Urinary bladder (tissue), 4 donors: ENCODE data around the gene PARVA. TPM values are rescaled to one million over a fixed set of nuclear protein-coding genes. Genes with fewer than 3 reads are reported as not detected.

Experiments used
- DNase-seq: peaks from one replicate; pipeline ENCODE4 v3.0.0-alpha.2; 2015; ENCODE audit errors: extremely low spot score
- H3K27ac ChIP-seq: one replicate; pipeline ENCODE4 v1.5.1; 2013; ENCODE audit warnings: low read depth, mild to moderate bottlenecking, moderate library complexity
- H3K36me3 ChIP-seq: one replicate; pipeline ENCODE4 v1.6.1; 2013; ENCODE audit warnings: mild to moderate bottlenecking, moderate library complexity; ENCODE audit not compliant: insufficient read depth
- H3K4me1 ChIP-seq: one replicate; pipeline ENCODE4 v1.6.1; 2013; ENCODE audit warnings: mild to moderate bottlenecking, moderate library complexity; ENCODE audit not compliant: insufficient read depth
- H3K4me3 ChIP-seq: one replicate; pipeline ENCODE4 v1.5.1; 2013; ENCODE audit warnings: low read depth, low read length
- WGBS: extraction: QIAGEN DNeasy Blood & Tissue Kit; methylation state at CpG from one replicate; pipeline ENCODE4 v1.1.7; 2013; 5-methylcytosine and 5-hydroxymethylcytosine counted together
- polyA plus RNA-seq: library from polyadenylated mRNA; stranded (reverse); fragments of 200-250 nt; gene quantifications from one replicate; pipeline ENCODE4 v1.2.3, GENCODE V29; 2013
- total RNA-seq: library from RNA; depleted of rRNA; stranded (reverse); fragments of >200 nt; gene quantifications from one replicate; pipeline ENCODE4 v1.2.3, GENCODE V29; 2014
- donor health status: healthy with polysubstance abuse.
- donor health status: healthy.

The PARVA gene
- total and polyA plus RNA-seq, 2 donors: 69.8 to 128 TPM

DNA sequence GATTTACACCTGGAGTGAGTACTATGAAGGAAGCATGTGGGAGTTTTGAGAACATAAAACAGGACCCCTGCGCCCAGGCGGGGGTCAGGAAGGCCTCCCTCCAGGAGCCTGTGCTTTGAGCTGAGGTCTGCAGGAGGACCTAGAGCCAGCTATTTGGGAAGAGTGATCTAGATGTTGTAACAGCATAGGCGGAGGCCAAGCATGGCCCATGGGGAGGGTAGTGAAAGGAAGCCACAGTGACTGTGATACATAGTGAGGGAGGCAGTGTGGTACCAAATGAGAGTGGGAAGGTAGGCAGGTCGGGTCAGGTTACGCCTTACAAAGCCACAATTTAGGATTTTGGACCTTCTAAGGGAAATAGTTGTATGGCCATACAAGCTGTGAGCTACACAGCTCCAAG, 147.5 kb downstream of the PARVA start:
- Histone ChIP-seq H3K27ac (no peak overlapping the region), H3K4me3 (no peak overlapping the region), H3K36me3 (no peaks in the 10 kb centered on the region), H3K4me1 (no peaks in the 10 kb centered on the region)
- no peak for DNase-seq
- 78% methylated on average over 5 of the region's 5 CpGs for WGBS

DNA sequence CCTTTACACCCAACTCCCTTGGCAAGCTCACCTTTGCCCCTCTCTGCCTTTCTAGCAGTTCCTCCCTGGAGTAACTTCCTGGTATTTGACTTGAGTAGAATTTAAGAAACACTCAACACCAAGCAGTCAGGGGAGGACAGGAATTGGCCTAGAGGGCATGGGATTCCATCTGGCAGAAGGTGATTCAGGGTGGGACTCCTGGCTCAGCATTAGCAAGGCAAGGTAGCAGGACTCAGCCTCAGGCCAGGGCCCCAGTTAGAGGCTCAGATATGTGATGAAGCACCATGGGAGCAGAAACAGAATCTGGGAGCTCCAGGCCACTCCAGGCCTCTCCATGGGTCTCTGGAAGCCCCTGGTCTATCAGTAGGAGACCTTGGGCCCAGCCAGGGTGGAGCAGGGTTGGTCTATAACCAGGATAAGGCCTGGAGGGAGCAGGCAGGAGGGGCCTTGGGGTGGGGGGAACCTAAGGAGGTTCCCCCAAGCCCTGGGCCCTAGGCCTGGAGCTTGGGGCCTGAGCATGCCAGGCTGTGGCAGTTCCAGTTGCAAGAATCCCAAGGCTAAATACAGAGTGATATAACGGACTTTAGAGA, 148.2 kb downstream of the PARVA start:
- no peaks in the 10 kb centered on the region for H3K36me3 ChIP-seq
- 96% methylated on average over 1 of the region's 1 CpG for WGBS
- H3K27ac ChIP-seq: no peak overlapping the region
- no peak overlapping the region for H3K4me3 ChIP-seq
- no peaks in the 10 kb centered on the region for H3K4me1 ChIP-seq
- DNase-seq: no peak

DNA sequence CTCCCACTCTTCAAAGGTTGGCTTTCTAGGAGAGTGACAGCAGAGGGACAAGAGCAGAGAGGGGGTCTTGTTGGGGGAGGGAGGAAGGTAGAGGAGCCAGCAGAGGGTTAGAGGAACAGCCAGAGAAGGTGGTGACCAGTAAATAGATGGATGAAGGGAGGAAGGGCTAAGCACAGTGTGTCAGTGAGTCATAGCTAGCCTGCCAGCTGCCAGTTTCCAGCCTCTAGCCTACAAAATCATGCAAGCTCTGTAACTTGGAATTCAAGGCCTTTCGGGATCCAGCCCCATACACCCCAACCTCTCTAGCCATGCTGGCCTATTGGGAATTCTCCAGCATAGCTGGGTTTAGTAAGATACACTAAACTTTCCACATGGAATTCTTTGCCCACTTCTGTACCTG, 149.4 kb downstream of the PARVA start:
- H3K36me3 ChIP-seq: no peaks in the 10 kb centered on the region
- DNase-seq: no peak
- 51% methylated on average over 1 of the region's 1 CpG for WGBS
- H3K4me1 ChIP-seq: no peaks in the 10 kb centered on the region
- H3K27ac ChIP-seq: no peak overlapping the region
- H3K4me3 ChIP-seq: no peak overlapping the region

DNA sequence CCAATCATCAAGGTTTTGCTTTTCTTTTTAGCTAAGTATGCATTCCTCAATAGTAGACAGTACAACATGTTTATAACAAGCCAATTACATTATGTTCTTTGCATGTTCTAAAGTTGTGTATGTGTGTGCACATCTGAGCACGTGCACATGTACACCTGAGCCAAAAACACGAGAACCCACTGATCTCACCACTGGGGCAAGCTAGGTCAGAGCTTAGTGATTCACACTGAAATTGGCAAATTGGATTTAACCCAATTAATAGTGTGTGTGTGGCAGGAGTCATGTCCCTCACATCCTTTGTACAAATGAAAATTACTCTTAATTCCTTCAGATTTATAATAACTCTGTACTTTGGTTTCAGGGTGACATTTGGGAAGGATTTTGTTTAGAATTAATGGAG, 151.1 kb downstream of the PARVA start:
- Histone ChIP-seq H3K36me3 (no peaks in the 10 kb centered on the region), H3K4me1 (no peaks in the 10 kb centered on the region), H3K27ac (no peak overlapping the region), H3K4me3 (no peak overlapping the region)
- WGBS: 90% methylated on average over 2 of the region's 2 CpGs
- no peak for DNase-seq

DNA sequence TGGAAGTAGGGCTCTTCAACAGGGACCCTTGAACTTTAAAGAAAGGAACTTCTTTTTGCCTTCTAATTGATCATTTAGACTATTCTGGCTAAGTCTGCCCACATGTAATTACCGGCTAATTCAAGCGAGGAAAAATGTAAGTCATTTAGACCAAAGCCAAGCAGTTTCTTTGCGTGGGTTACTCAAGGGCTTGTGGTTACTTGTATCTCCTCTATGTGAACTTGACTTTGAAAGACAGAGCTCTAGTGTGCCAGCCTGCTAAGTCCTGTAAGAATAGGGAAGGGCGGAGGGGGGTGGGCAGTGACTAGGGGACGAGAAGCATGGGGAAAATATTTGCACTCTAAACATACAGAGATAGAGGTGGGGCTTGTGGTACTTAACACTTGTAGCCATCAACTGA, 151.7 kb downstream of the PARVA start:
- Histone ChIP-seq H3K36me3 (no peaks in the 10 kb centered on the region), H3K4me3 (no peak overlapping the region), H3K4me1 (no peaks in the 10 kb centered on the region), H3K27ac (no peak overlapping the region)
- DNase-seq: no peak
- WGBS: 74% methylated on average over 5 of the region's 5 CpGs

DNA sequence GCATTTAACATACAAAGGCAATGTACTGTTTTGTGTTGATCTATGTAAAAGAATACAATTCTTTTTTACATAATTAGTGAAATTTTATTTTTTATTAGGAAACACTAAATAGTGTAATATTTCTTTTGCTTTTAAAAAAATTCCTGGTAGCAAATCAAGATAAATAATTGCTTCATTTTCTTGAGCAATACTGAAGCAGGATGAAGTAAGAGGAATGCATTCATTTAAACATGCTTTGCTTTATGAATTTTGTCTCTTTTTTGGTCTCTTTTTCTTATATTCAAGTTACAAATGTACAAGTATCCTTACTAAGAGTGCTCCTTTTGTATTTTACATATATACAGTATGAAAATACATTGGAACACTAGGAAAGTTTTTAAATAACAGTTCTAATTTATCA, 152.4 kb downstream of the PARVA start:
- Histone ChIP-seq H3K4me1 (no peaks in the 10 kb centered on the region), H3K4me3 (no peak overlapping the region), H3K36me3 (no peaks in the 10 kb centered on the region), H3K27ac (no peak overlapping the region)
- DNase-seq: no peak

DNA sequence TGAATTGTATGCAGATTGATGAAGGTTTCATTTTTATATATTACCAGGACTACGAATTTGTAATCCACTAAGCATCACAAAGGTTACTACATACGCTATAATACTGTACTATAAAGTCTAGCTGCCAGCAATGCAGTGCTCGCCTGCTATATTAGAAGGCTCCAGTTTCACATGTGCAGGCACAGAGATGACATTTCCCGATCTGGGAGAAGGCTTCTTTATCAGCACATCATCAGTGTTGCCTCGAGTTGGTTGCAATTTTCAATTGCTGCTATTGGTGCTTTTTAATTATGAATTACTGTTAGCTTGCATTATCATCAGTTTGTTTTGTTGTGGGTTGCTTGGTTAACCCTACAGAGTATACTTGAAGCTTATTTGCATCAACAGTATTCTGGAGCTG, 153.6 kb downstream of the PARVA start:
- no peak overlapping the region for H3K27ac ChIP-seq
- WGBS: 72% methylated on average over 5 of the region's 5 CpGs
- H3K4me1 ChIP-seq: no peaks in the 10 kb centered on the region
- H3K36me3 ChIP-seq: no peaks in the 10 kb centered on the region
- DNase-seq: no peak
- H3K4me3 ChIP-seq: no peak overlapping the region

DNA sequence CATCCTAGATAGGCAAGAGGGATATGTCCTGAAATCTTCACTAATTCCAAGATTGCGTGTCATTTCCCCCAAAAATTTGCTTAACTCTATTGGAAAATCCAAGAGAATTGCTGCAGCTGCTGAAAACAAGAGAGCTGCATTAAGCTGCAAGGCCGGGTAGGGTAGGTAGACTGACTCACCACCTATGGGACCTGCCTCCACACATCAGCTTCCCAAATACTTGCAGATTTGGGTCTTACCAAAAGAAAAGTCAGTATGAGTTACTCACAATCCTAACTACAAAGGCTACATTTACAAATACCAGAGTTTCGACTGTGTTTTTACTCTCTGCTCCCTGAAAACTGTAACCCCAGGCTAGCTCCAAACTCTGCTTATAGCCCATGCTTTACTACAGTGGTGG, 154.3 kb downstream of the PARVA start:
- Histone ChIP-seq H3K36me3 (no peaks in the 10 kb centered on the region), H3K27ac (no peak overlapping the region), H3K4me3 (no peak overlapping the region), H3K4me1 (no peaks in the 10 kb centered on the region)
- DNase-seq: no peak
- WGBS: 93% methylated on average over 3 of the region's 3 CpGs

DNA sequence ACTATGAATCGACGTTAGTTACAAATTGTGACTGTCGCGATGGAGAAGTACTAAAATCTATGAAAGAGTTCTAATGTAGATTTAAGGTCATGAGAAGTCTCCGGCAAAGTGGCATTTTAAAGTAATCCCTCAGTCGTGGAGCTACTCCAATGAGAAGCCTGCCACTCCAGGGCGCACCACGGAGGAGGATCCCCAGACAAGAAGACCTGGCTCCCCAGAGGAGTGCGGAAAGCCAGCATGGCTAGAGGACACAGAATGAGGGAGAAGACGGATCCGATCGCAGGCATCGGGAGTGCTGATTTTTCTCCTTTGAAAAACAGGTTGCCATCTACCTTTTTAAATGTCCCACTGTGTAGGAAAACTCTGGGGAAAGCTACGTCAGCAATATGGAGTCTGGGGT, 155.2 kb downstream of the PARVA start:
- Histone ChIP-seq H3K36me3 (no peaks in the 10 kb centered on the region), H3K4me3 (no peak overlapping the region), H3K4me1 (no peaks in the 10 kb centered on the region), H3K27ac (no peak overlapping the region)
- no peak for DNase-seq
- 96% methylated on average over 14 of the region's 14 CpGs for whole genome bisulfite sequencing

DNA sequence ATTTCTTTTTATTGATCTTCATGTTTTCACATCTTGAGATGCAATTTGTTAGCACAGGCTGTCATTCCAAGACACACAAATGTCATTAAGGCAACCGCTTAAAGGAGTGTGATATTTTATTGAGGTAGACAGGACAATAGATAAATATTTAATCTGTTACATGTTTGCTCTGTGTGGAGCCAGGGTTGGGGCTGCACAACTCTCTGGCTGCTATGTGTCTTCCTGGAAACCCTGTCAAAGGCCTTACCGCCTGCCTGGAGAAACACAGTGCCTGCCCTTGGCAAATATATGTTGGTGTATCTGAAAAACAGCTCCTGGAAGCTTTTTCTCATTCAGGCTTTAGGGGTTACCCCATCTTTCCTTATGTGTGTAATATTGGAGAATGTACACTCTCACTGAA, 157.2 kb downstream of the PARVA start:
- Histone ChIP-seq H3K4me1 (no peaks in the 10 kb centered on the region), H3K27ac (no peak overlapping the region), H3K36me3 (no peaks in the 10 kb centered on the region), H3K4me3 (no peak overlapping the region)
- 81% methylated on average over 2 of the region's 2 CpGs for WGBS
- no peak for DNase-seq

DNA sequence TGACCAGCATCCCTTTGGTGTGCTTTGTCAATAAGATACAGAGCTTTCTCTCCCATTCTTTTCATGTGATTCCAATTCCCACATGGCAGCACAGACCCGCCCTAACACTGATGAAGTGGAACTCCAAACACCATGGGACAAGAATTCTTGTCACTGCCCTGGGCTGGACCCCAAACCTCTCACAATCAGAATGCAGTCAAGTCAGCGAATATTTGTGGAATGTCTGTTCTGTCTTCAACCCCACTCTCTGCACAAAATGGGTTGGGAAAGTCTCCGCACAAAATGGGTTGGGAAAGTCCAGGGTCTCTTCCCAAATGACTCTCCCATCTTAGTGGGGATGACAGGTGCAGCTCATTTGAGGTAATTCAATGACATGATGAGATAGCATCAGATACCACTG, 157.9 kb downstream of the PARVA start:
- DNase-seq: no peak
- H3K4me3 ChIP-seq: no peak overlapping the region
- H3K27ac ChIP-seq: no peak overlapping the region
- 95% methylated on average over 3 of the region's 3 CpGs for WGBS
- H3K4me1 ChIP-seq: no peaks in the 10 kb centered on the region
- no peaks in the 10 kb centered on the region for H3K36me3 ChIP-seq

DNA sequence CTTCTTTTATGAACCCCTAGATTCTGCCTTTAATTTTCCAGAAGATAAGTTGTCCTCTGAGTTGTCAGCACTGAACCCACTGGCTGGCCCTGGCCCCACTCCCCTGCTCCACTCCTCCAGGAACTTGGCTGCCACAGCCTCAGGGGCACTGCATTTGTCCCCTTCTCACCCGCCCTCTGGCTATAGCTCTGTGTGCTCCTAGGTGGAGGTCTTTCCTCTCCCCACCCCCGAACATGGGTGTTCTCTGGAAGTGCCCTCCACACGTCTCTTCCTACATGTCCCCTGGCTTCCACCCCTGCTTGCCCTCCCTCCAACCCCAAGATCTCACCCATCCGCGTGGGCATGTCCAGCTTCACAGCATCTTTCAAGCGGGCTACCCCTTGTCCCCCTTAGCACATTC, 159.2 kb downstream of the PARVA start:
- no peak overlapping the region for H3K27ac ChIP-seq
- no peak overlapping the region for H3K4me3 ChIP-seq
- no peak for DNase-seq
- WGBS: 84% methylated on average over 6 of the region's 6 CpGs
- H3K36me3 ChIP-seq: no peaks in the 10 kb centered on the region
- no peaks in the 10 kb centered on the region for H3K4me1 ChIP-seq

DNA sequence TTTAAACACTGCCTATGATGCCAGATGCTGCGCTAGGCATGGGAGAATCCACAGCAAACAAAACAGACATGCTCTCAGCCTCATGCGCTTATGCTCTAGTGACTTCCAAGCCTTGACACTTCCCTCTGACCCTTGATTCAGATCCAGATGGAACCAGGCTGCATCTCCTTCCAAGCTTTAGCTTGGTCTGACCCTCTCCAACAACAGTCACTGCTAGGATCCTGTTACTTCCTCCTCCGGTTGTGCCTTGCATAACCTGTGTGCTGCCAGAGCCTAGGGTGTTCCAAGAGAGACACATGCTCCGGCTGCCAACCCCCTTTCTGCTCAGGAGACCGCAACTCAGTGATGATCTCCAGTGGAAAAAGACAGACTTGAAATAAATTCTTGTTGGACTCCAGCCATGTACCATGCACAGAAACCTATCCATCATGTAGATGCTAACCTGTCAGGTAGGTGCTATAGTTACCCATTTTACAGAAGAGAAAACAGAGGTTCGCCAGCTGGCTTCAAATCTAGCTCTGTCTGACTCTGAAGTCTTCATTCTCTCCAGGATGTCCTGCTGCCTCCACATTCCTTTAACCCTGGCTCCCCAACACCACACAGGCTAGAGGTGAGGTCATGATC, 160.5 kb downstream of the PARVA start:
- H3K4me1 ChIP-seq: no peaks in the 10 kb centered on the region
- H3K27ac ChIP-seq: no peak overlapping the region
- DNase-seq: no peak
- H3K4me3 ChIP-seq: no peak overlapping the region
- no peaks in the 10 kb centered on the region for H3K36me3 ChIP-seq
- 47% methylated on average over 6 of the region's 6 CpGs for WGBS

DNA sequence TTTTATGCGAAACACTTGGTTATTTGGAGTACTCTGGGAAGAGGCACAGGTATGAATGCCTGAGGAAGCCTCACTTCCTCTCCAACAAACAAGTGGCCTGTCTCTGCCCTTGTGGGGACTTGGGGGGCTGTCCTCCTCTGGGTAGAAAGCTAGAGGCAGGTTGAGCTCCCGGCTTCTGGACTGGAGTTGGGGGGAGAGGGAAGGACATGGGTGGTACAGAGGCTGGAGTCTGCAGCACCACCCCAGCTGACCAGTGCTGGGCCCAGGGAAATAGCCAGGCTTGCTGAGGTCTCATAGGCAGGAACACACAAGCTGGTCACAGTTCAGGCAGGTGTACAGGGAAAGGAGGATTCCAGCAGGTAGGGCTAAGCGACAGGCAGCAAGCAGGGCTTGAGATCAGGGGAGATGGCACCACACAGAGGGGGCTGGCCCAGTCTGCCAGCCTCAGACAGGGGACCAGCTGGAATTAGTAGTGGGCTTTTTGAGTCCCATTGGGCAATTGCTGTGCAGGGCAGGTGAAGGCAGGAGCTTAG, 161.6 kb downstream of the PARVA start:
- Histone ChIP-seq H3K27ac (no peak overlapping the region), H3K4me1 (no peaks in the 10 kb centered on the region), H3K36me3 (no peaks in the 10 kb centered on the region), H3K4me3 (no peak overlapping the region)
- WGBS: 95% methylated on average over 3 of the region's 3 CpGs
- no peak for DNase-seq
